DMS 273 (cell line): ENCODE results near the gene MBD5.
A peak's percentile ranks its signal among the peaks of the same experiment; 100 is the strongest.

ENCODE experiments used
- DNase-seq: peaks from one replicate; lab custom pipeline; 2025; ENCODE audit not compliant: unreplicated experiment; lab: John Stamatoyannopoulos, UW

Gene MBD5

GRCh38 chr2:148455791-148456190, 434.9 kb downstream of the MBD5 start:
- DNase-seq, result no peak

DNA sequence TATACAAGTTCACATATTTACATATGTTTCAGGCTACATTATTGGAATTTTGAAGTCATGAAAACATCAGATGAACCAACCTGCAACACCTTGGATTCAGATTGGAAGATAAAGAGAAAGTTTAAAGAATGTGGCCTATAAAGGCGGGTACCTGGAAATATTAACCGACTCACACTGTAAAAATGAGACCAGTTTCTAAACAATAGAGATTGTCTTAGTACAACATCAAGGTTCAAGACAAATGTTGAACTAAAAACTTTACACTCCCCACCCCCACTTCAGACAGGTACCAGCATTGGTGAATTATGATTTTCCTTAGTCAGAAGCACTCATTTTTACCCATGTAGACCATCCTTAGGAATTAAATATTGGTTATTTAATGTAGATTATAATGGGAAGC, 437.3 kb downstream of the MBD5 start:
- DNase-seq, result no peak

GRCh38 chr2:148459377-148459778, 438.5 kb downstream of the MBD5 start:
- DNase-seq, result no peak

- no peak for DNase-seq
Measured at GRCh38 chr2:148461876-148462275, 441.0 kb downstream of the MBD5 start.

DNA sequence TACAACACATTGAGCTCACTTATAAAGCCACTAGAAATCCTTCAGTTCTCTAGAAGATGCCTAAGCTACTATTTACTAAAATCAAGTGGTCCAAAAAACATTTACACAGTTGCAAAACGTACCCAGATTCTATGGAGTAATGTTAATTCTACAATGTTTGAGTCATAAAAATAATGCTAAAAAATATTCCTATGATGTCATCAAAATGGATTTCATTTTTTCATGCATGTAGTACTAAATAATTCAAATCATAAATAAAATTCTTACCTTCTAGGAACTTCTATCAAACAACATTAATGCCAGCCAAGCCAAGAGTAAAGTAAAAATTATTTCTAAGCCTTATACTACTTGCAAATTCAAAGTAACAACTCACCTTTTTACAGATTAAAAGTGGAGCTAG, 454.7 kb downstream of the MBD5 start:
- DNase-seq, result no peak

- DNase-seq, result no peak
Measured at GRCh38 chr2:148479398-148479797, 458.5 kb downstream of the MBD5 start.

GRCh38 chr2:148483665-148484064, 462.8 kb downstream of the MBD5 start:
- DNase-seq, result peak; percentile 61

DNA sequence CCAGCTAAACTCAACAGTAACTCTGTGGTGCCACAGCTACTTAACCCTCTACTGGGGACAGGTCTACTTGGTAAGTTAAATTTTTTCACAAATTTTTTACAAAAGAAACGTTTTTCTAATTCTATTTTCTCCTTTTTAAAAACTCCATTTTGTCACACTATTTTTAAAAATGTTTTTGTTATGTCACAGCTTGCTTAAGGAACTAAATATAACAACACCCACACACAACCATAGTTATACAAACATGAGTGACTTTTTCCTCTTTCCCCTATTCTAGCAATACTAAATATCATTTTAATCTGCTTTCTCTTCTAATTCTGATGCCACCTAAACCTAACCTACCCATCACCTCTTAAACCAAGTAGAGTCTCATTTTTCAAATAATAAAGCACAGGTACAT, 463.2 kb downstream of the MBD5 start:
- DNase-seq, result no peak

DNA sequence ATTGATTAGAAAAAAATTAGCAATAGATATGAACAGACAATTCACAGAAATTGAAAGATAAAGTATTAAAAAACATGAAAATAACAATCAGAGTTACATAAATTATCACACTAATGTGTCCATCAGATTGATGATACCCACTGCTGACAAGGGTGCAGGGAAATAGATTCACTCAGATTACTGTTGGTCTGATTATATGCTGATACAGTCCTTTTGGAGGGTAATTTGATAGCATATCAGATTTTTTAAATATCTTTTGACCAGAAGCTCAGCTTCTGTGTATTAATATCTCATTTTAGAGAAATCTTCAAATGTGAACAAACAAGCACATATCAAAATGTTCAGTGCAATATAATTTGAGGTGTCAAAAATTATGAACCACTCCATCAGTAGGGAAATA, 465.8 kb downstream of the MBD5 start:
- DNase-seq, result no peak

DNA sequence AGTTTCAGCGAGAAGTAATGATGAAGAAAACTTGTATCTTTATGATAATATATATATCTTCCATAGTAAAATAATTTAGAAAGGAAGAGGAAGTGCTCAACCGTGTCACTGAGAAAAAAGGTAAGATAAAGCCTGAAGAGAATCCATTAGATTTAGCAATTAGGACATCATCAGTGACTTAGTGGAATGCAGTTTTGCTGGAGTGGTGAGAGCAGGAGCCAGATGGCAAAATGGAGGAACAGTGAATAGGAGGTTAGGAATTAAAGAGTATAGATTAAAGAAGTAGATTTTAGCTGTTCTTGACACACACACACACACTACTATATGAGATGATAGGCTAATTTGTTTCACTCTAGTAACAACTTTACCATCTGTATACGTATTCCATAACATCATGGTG, 466.5 kb downstream of the MBD5 start:
- DNase-seq, result no peak

GRCh38 chr2:148490840-148491439, 470.0 kb downstream of the MBD5 start:
- DNase-seq, result no peak

- DNase-seq, result no peak
Measured at GRCh38 chr2:148493822-148494563, 473.1 kb downstream of the MBD5 start.

GRCh38 chr2:148495586-148495985, 474.7 kb downstream of the MBD5 start:
- no peak for DNase-seq

DNA sequence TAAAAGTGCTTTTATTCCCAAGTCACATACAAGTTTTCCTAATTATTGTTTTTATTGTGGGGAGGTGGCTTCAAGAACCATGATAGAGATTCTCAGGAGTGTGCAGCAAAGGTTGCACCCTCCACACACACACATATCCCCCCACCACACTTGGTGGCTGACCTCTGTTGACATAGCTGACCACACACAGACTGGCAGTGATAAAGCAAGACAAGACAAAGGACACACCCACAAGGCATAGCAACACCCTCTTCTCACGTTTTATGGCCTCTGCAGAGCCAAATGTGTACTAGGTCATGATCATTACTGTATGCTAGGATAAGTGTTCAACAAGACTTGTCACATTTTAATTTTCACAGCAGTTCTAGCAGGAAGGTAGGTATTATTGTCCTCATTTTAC, 480.7 kb downstream of the MBD5 start:
- no peak for DNase-seq

- no peak for DNase-seq
Measured at GRCh38 chr2:148503516-148503915, 482.6 kb downstream of the MBD5 start.

DNA sequence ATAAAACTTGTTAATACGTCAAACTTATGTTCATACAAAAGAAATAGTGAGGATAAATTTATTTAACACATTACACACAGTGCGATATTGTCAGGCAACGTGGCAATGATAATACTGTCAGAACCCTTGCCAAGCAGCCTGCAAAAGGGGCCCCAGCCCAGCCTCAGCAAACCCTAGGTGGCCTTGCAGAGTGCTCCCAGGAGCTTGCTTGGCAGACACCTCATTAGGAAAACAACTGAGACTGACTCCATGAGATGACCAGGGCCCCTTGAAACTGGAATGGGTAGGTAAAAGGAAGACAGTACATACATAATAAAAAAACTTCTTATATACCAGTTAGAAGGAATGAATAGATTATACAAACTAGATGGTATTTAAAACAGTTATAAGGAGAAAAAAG, 487.1 kb downstream of the MBD5 start:
- peak; percentile 6 for DNase-seq

- no peak for DNase-seq
Measured at GRCh38 chr2:148508878-148509287, 488.0 kb downstream of the MBD5 start.

DNA sequence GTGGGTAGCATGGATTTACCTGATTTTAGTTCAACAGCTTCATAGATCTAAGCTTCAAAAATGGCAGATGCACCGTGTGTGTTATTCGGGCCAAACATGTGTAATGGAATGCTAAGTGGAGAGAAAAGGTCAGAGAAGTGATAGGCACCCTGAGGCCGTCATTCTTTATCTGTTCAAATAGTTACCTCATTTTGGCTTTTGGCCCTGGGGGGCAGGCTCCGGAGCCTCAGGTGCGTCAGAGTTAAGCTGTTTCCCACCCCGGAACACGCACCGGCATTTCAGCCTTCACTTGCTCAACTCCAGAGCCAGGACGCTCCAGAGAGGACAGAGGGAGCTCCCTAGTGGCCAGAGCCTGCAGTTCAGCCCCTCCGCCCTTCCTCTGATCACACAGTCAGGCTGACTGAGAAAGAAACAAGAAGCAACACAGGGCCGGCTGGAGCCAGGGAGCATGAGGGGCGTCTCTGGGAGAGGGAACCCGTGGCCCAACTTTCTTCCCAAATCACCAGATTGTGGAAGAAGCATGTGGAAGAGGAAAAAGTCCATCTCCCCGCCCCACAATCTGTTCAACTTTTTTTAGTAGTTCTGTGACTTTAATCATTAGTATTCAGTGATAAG, 488.5 kb downstream of the MBD5 start:
- DNase-seq, result peak; percentile 96

DNA sequence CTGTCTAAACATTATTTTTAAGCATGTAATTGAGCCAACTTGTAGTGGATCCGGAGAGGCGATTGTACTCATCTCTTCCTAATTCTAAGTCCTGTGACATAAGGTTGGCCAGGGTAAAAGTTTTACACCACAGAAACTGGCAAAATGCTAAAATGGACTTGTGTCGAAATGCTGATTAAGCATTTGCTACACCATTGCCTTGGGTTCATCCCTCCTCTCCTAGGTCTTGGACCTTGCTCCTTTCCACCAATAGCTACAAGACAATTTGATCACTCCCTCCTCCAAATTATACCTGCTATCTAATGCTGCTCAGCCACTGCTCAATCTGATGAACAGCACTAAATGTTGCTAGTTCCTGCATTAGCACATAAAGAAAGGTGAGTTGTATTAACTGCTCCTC, 491.0 kb downstream of the MBD5 start:
- DNase-seq, result no peak

DNA sequence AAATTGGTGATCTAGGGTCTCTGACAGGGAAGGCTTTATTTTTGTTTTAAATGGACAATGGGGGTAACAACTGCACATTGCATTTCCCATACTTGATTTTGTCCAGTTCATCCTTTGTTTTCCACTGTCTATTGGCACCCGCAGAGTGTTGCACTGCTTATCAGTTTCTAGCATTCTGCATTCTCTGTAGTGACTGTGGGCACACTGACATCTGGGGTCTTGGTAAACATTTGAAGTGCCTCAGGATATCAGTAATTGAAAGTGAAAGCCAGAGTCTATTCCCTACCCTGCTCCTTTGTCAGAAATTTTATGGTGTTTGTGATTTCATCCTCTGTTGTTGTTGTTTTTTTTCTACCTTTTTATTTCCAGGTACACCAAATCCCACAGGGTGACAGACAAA, 491.6 kb downstream of the MBD5 start:
- no peak for DNase-seq

DNA sequence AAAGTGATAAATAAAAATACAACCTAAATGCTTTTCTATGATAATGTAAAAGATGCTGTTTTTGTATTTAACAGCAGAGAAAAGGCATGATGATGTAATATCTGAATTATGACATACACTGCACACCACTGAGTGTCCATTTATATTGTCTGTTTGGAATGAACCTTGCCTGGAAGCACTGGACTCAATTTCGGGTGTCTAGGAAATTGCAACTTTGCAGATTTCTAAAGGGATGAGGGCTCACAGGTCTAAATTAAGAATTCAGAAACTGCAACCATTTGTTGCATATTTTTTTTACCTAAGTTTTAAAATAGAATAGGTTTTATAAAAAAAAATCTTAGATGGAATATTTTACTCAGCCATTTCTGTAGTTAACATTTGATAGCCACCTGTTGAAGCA, 492.5 kb downstream of the MBD5 start:
- DNase-seq, result no peak

GRCh38 chr2:148515120-148515519, 494.2 kb downstream of the MBD5 start:
- DNase-seq, result no peak

- DNase-seq, result no peak
Measured at GRCh38 chr2:148515976-148516375, 495.1 kb downstream of the MBD5 start.
